ENCODE measurements around the gene ODF4. TPM values are rescaled to one million over a fixed set of nuclear protein-coding genes. Genes with fewer than 3 reads are reported as not detected.
"Not testable (repeated sequence)": the region's sequence is repeated elsewhere in the genome, so short reads cannot be mapped to it uniquely, and the experiment has no call there.

ODF4 gene
- total RNA-seq, 1 experiment from 2014 or later: not detected

GRCh38 chr17:8366231-8366630, 26.6 kb downstream of the ODF4 start:
- DNase-seq (ENCODE audit: low read depth): no peak

GRCh38 chr17:8368193-8368592, 28.6 kb downstream of the ODF4 start:
- DNase-seq (ENCODE audit: low read depth): no peak

DNA sequence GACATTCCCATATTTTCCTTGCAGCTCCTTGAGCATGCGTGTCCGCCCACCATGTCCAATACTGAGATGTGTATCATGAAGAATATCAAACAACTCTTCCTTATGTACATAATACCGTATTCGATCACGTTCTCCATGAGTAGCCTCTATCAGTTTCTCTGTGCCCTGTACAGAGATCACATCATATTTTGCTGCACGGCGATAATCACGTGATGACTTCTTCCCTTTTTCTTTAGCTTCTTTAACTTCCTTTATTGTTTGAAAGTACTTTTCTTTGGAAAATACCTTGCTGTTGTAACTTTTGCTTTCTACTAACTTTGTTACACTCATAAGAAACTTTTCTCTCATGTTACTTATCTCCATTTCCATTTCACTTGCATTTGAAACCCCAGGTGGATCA, 30.3 kb downstream of the ODF4 start:
- no peak for DNase-seq (ENCODE audit: low read depth)

- peak; percentile 71 for DNase-seq (ENCODE audit: low read depth)
Measured at GRCh38 chr17:8371786-8372185, 32.1 kb downstream of the ODF4 start.

DNA sequence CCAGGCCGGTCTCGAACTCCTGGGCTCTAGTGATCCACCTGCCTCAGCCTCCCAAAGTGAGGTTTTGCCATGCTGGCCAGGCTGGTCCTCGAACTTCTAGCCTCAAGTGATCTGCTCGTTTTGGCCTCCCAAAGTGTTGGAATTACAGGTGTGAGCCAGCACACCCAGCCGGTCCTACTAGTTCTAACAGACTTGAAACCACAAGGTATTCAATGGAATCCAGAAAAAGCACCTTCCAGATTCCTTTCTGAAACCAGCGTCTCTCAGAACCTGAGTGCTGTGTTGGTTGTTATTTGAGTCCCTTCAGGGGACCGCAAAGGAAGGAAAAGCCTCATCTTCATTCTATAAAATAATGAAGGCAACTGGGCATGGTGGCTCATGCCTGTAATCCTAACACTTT, 32.8 kb downstream of the ODF4 start:
- no peak for DNase-seq (ENCODE audit: low read depth)

- not testable (repeated sequence) for DNase-seq (ENCODE audit: low read depth)
Measured at GRCh38 chr17:8373856-8374255, 34.2 kb downstream of the ODF4 start.

DNA sequence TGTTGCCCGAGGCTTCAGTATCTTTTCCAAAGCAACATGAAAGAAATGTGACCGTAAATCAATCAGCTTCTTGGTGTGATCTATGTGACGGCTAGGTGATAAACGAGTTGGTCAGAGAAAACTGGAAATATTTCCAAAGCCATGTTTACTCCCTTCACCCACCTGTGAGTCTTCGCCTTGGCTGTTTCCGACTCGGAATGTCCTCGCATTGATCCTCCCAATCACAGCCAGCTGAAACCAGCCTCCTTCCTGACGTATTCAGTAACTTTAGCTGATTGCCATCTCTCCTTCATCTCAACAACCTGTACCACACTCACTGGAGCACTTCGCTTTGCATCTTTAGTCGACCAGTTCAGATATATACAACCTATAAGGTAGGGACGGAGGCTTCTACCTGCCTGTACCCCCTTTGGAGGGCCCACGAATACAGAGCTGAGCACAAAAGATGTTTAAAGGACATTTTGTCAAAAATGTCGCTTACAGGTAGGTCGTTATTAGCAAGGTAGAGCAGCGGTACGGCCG, 36.2 kb downstream of the ODF4 start:
- DNase-seq (ENCODE audit: low read depth): no peak

DNA sequence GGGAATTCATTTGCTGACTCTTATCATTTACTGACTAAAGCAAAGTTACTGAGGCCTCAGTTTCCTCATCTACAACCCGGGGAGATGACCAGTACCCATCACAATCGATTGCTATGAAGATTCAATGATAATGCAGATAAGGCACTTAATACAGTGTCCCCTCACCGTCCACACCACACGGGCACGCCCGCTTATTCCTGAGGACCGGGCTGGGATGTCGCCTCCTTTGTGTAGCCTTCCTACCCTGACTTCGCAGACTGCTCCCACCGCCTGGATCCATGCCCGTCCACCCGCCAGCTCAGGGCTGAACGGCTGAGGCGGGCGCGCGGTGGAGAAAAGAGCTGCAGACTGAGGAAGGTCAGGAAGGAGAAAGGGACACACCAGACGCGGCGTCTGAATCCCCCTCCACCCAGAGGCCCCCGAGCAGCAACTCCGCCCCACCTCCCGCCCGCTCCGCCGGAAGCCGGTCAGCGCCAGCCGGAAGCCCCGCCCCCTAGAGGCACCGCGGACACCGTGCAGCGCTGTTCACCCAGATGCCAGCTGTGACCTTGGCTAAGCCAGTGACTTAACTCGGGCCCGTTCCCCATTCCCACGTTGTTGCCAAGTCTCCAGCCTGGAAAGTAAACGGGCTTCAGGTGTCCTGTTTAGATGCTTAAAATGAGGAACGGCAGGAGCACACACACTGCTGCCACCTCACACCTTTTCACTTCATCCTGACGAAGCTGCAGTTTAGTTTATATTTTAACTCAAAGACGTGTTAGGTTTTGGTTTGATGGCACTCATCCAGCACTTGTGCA, 36.8 kb downstream of the ODF4 start, which contains the start of gene KRABD2:
TSS of gene KRABD2 (minus strand) at position 434 of the 797 bp plus-strand sequence.
- peak; percentile 87 for DNase-seq (ENCODE audit: low read depth)

DNA sequence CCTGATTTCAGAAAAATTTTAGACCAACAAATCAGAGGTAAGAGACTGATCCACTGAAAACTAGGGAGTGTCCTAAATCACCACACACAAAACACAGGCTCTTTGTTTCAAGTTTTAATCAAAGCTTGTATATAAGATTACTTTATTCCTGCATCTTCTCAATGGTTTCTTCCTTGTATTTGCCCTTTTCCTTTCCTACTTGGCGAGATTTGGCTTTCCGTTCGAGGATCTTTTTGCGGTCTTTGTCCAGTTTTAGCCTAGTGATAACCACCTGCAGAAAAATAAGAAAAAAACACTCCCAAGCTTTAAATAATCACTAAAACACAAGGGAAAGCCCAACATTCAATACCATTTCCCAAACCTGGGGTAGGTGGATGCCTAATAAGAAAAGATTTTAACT, 37.8 kb downstream of the ODF4 start:
- no peak for DNase-seq (ENCODE audit: low read depth)

- DNase-seq (ENCODE audit: low read depth): not testable (repeated sequence)
Measured at GRCh38 chr17:8378117-8378516, 38.5 kb downstream of the ODF4 start.

GRCh38 chr17:8380049-8380448, 40.4 kb downstream of the ODF4 start:
- no peak for DNase-seq (ENCODE audit: low read depth)

DNA sequence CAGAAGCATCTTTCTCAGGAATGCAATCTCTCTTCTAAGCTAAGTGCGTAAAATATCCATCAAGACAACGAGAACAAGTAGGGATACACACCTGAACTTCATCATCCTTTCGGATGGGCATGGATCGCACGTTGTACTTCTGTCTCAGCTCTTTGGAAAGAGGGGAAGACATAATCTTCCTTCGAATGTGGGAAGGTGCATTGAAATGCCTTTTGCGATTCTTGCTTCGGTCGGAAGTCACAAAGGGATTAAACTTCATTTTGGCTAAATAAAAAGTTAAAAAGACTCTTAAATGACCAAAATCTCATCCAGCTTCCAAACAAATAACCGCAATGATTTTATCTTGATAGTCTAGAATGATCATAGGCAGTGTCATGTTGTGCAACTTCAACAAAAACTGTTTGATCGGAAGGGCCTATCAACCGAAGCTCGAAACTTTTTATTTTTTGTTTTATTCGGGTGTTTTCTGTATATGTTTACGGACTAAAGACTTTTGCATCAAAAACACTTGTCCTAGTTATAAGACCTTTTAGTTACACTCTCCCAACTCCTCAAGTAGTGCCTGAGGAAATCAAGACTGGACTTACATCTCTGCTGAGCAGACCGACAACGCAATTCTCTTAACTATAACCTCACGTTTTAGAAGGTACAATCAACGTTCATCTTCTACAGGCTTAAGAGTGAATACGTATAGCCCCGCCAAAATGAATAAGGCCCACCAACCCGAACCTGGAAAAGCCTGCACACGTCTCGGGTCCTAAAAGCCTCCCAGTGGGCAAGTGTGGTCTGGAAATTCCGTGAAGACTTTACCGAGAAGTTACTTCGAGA, 42.6 kb downstream of the ODF4 start:
- DNase-seq (ENCODE audit: low read depth): no peak

DNA sequence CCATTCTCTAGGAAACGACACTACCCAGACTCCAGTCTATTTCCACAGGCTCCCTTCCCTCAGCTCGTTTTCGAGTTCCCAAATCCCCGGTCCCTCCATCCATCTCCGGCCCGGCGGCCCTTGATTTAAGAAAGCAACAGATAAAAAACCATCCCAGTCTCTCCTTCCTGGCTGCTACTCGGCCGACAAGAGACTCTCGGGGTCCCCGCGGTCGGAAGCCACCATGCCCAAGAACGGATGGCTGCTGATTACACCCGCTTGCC, 43.2 kb downstream of the ODF4 start:
- no peak for DNase-seq (ENCODE audit: low read depth)

- peak; percentile 99 for DNase-seq (ENCODE audit: low read depth)
Measured at GRCh38 chr17:8383143-8383822, 43.6 kb downstream of the ODF4 start, which contains the start of gene RPL26. TSS of gene RPL26 (minus strand) at chr17:8383193. CDS start at chr17:8382310, 883 bp downstream.

DNA sequence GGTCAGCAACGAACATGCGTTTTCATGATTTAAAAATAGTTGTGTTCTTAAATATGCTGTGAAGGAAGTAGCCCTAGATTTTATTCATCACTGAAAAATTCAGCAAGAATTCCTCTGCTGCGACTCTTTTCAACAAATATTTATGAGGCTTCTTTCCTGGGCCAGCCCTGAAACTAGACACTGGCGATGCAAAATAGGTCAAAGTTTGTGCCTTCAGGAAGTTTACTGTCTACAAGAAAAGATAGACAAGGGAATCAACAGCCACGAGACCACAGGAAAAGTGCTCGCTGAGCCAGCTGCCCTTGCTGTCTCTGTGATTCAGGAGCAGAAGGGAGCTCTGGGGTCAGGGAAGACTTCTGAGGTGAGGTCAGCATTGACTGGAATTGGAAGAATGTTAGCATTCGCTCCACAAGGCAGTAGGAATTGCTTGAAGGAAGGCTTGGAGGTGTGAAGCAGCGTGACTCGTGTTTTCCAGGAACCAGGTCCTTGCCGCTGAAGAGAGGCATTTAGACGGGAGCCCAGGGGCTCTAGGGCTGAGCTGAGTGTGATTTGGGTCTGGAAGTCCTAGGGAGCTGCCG, 45.2 kb downstream of the ODF4 start:
- DNase-seq (ENCODE audit: low read depth): peak; percentile 82

DNA sequence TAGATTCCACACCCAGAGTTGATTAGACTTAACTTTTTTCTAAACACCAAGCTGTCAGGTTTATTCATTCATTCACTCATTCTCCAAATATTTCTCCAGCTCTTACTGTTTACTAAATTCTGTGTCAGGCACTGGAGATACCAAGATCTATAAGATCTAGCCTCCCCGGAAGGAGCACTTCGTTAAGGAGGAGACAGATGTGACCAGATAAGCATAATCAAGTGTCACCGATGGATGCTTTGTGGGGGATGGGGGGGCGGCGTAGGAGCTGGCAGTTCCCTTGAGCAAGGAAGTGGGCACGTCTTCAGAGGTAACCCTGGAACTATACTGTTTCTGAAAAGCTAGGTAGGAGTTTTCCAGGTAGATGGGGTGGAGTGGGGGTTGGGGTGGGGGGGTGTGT, 47.2 kb downstream of the ODF4 start:
- DNase-seq (ENCODE audit: low read depth): no peak

DNA sequence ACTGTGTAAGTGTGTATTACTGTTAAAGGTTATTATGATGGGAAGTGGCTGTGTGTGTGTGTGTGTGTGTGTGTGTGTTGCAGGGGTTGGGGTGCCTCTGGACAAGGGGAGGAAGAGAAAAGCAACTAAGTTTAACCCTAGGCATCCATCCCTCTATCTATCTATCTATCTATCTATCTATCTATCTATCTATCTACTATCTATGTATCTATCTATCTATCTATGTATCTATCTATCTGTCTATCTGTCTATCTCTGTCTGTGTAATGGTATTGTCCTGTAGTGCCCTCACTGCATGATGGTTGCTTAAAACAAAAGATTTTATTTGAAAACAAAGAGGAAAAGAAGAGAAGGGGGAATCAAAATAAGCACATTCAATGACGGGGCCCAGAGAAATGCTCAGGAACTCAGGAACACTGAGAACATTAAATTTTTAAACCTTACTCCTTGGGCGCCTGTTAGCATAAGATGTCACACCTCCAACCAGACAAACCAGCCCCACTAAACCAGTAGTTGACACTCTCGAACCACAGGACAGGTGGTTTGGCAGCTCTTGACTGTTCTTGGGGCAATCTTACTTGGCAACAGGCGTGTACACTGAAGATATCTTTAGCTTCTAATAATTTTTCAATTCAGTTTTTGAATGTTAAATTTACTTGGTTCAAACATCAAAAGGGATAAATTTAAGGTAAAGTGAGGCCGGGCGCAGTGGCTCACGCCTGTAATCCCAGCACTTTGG, 48.4 kb downstream of the ODF4 start:
- no peak for DNase-seq (ENCODE audit: low read depth)

DNA sequence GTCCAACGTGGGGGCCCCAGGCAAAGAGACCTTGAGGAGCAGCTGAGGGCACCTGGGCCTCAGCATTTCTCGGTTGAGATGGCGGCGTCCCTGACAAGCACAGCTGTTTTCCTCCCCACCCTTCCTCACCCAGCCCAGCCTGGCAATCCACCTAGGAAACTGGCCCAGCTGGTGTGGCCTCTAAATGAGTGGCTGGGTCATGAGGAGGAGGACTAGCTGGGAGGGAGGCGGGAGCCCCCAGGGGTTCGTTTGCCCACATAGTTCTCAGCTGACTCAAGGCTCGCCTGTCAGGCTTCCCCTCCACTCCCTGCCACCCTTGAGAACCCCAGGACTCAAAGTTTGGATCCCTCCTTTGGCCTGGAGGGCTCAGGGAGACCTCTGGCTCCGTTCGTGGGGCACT, 52.1 kb downstream of the ODF4 start:
- DNase-seq (ENCODE audit: low read depth): peak; percentile 75

DNA sequence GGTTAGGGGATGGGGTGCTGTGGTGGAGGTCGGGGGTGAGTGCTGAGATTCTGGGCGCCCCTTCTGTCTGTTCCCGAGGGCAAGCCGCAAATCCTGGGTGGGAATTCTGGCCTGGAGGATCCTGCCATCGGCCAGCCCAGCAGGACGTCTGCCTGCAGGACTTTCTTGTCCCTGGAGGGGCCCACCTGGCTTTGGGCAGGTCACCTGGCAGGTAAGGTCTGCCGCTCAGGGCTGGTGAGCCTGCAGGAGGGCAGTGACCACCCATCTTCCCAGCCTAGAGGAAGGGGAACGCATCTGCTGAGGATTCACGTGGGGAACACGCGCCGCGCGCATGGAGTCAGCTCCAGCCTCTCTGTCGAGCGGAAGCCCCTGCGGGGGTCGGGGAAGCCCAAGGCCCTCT, 52.6 kb downstream of the ODF4 start:
- DNase-seq (ENCODE audit: low read depth): no peak

- DNase-seq (ENCODE audit: low read depth): no peak
Measured at GRCh38 chr17:8392674-8393469, 53.2 kb downstream of the ODF4 start.
